Mesothelial cell of epicardium (in vitro differentiated cells): ENCODE data around the gene EIF3D. TPM values are rescaled to one million over a fixed set of nuclear protein-coding genes. Genes with fewer than 3 reads are reported as not detected.

ENCODE experiments used
- DNase-seq, 2 experiments: peaks; one replicate each; pipeline ENCODE4 v3.0.0; 2021; ENCODE audit warnings: low spot score in 2 of 2; ENCODE audit not compliant: unreplicated experiment in 2 of 2
- H3K27ac Mint-ChIP-seq: 2 replicates; pipeline ENCODE4 v1.8.0; 2021; ENCODE audit warnings: mixed read lengths
- H3K27me3 Mint-ChIP-seq: 2 replicates; pipeline ENCODE4 v1.8.0; 2021; ENCODE audit warnings: low read depth, mixed read lengths
- H3K36me3 Mint-ChIP-seq: 2 replicates; pipeline ENCODE4 v1.8.0; 2021; ENCODE audit warnings: mixed read lengths
- H3K4me1 Mint-ChIP-seq: 2 replicates; pipeline ENCODE4 v1.8.0; 2021; ENCODE audit warnings: mixed read lengths
- H3K4me3 Mint-ChIP-seq: 2 replicates; pipeline ENCODE4 v1.8.0; 2021; ENCODE audit warnings: mild to moderate bottlenecking, moderate library complexity, mixed read lengths
- H3K9me3 Mint-ChIP-seq: 2 replicates; pipeline ENCODE4 v1.8.0; 2021; ENCODE audit warnings: mixed read lengths
- CTCF ChIP-seq: fragments of 200-600 bp; sonication (generic); IDR thresholded peaks from one replicate; pipeline ENCODE4 v1.5.0; 2021; ENCODE audit warnings: antibody characterized with exemption; ENCODE audit not compliant: unreplicated experiment
- total RNA-seq: library from RNA; stranded (reverse); gene quantifications from 3 replicates; pipeline ENCODE4 v1.2.1, GENCODE V29; 2021

The EIF3D gene
- total RNA-seq, 1 donor from 2014 or later = 194 TPM

- no peaks in the 10 kb centered on the region for H3K4me1 Mint-ChIP-seq
- no peak overlapping the region for H3K4me3 Mint-ChIP-seq
- H3K36me3 Mint-ChIP-seq = no peaks in the 10 kb centered on the region
- no peaks in the 10 kb centered on the region for H3K9me3 Mint-ChIP-seq
- TF ChIP-seq CTCF = no peak
- peaks cover 6% of the 10 kb centered on the region for H3K27me3 Mint-ChIP-seq
- DNase-seq = no peak
- H3K27ac Mint-ChIP-seq = no peak overlapping the region
Observed at GRCh38 chr22:36561291-36561811, 32.4 kb upstream of the EIF3D start.

DNA sequence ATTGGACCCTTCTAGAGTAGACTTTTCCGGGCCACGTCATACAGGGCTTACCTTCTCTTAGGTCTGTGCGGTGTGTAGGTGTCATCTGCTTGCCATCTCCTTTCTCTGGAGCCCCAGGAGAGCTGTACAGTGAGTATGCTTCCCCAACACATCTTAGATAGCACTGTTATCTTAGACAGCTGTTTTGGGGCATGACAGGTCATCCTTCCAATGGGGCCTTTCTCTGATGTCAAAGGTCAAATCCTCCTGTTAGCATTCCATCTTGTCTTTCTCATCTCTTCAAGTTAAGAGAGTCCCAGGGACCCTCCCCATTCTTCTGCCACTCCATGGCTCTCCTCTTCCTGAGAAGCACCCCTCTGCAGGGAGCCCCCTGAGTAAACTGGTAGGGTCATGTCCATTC, 31.0 kb upstream of the EIF3D start:
- no peak for TF ChIP-seq CTCF
- DNase-seq = no peak
- H3K27me3 Mint-ChIP-seq = no peaks in the 10 kb centered on the region
- H3K9me3 Mint-ChIP-seq = no peaks in the 10 kb centered on the region
- no peaks in the 10 kb centered on the region for H3K4me1 Mint-ChIP-seq
- no peaks in the 10 kb centered on the region for H3K36me3 Mint-ChIP-seq
- H3K27ac Mint-ChIP-seq = no peak overlapping the region
- H3K4me3 Mint-ChIP-seq = no peak overlapping the region

DNA sequence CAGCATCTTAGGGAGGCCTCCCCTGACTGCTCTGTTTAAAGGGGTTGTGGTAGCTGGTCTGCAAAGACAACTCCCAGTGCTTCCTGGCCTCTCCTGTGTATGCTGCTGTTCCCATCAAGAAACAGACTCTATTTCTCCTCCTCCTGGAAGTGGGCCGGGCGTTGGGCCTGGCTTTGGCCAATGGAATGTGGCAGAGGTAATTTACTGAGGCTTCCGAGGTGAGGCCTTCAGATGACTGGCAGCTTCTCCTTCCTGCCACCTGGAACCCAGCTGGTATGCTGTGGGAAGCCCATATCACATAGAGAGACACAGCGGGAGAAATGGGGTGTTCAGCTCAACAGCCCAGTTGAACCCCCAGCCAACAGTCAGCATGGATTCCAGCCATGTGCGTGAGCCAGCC, 25.1 kb upstream of the EIF3D start:
- Mint-ChIP-seq H3K4me3 (no peak overlapping the region), H3K36me3 (no peaks in the 10 kb centered on the region), H3K9me3 (no peaks in the 10 kb centered on the region), H3K4me1 (no peaks in the 10 kb centered on the region), H3K27ac (no peak overlapping the region), H3K27me3 (peaks cover 25% of the 10 kb centered on the region)
- no peak for TF ChIP-seq CTCF
- no peak for DNase-seq

GRCh38 chr22:36552289-36552688, 23.3 kb upstream of the EIF3D start:
- Mint-ChIP-seq H3K4me1 (no peaks in the 10 kb centered on the region), H3K4me3 (no peak overlapping the region)
- DNase-seq = no peak

GRCh38 chr22:36550701-36551495, 21.9 kb upstream of the EIF3D start:
- peaks cover 2% of the 10 kb centered on the region for H3K4me1 Mint-ChIP-seq
- peaks cover 37% of the 10 kb centered on the region for H3K27me3 Mint-ChIP-seq
- no peak for TF ChIP-seq CTCF
- no peaks in the 10 kb centered on the region for H3K9me3 Mint-ChIP-seq
- H3K4me3 Mint-ChIP-seq = no peak overlapping the region
- no peak for DNase-seq
- no peaks in the 10 kb centered on the region for H3K36me3 Mint-ChIP-seq
- H3K27ac Mint-ChIP-seq = no peak overlapping the region

More at GRCh38 chr22:36552289-36552688, 23.3 kb upstream of the EIF3D start:
- peaks cover 30% of the 10 kb centered on the region for H3K27me3 Mint-ChIP-seq
- H3K9me3 Mint-ChIP-seq = no peaks in the 10 kb centered on the region
- no peak for TF ChIP-seq CTCF
- H3K27ac Mint-ChIP-seq = no peak overlapping the region
- H3K36me3 Mint-ChIP-seq = no peaks in the 10 kb centered on the region
